ACC112 (cell line): ENCODE data around the gene WDR46.
A peak's percentile ranks its signal among the peaks of the same experiment; 100 is the strongest.
"Not testable (repeated sequence)": the region's sequence is repeated elsewhere in the genome, so short reads cannot be mapped to it uniquely, and the experiment has no call there.

Experiments used
- H2AFZ ChIP-seq: fragments of 200-600 bp; sonication (generic); one replicate; pipeline ENCODE4 v1.6.0; 2017; ENCODE audit warnings: antibody characterized with exemption, low read length; ENCODE audit not compliant: unreplicated experiment
- H3K27ac ChIP-seq: fragments of 200-600 bp; sonication (generic); 2 replicates; pipeline ENCODE4 v1.5.1; 2014; ENCODE audit warnings: low read depth, mild to moderate bottlenecking, antibody characterized with exemption, low read length, moderate library complexity
- H3K27me3 ChIP-seq: fragments of 200-600 bp; sonication (generic); 2 replicates; pipeline ENCODE4 v1.6.1; 2014; ENCODE audit warnings: mild to moderate bottlenecking, antibody characterized with exemption, low read length, moderate library complexity, mixed read lengths; ENCODE audit not compliant: insufficient read depth
- H3K36me3 ChIP-seq: fragments of 200-600 bp; sonication (generic); 2 replicates; pipeline ENCODE4 v1.6.1; 2016; ENCODE audit warnings: mild to moderate bottlenecking, antibody characterized with exemption, low read length, moderate library complexity, mixed read lengths; ENCODE audit not compliant: insufficient read depth
- H3K4me1 ChIP-seq: fragments of 200-600 bp; sonication (generic); one replicate; pipeline ENCODE4 v1.6.1; 2016; ENCODE audit warnings: low read length, mixed read lengths; ENCODE audit not compliant: insufficient read depth, unreplicated experiment, control insufficient read depth
- H3K4me3 ChIP-seq: fragments of 200-600 bp; sonication (generic); 2 replicates; pipeline ENCODE4 v1.5.1; 2014; ENCODE audit warnings: mild to moderate bottlenecking, low read depth, low read length
- H3K79me2 ChIP-seq: fragments of 200-600 bp; sonication (generic); one replicate; pipeline ENCODE4 v1.6.0; 2016; ENCODE audit warnings: low read length; ENCODE audit not compliant: control insufficient read depth, unreplicated experiment, insufficient read depth

Gene WDR46

GRCh38 chr6:33285214-33285613, 3.8 kb downstream of the WDR46 start:
- peaks cover 24% of the 10 kb centered on the region for H3K79me2 ChIP-seq
- H3K27ac ChIP-seq, H2AFZ ChIP-seq, H3K36me3 ChIP-seq, H3K4me3 ChIP-seq, H3K4me1 ChIP-seq, H3K27me3 ChIP-seq: not testable (repeated sequence)

- no peaks in the 10 kb centered on the region for H3K27me3 ChIP-seq
- peaks cover 12% of the 10 kb centered on the region for H3K4me1 ChIP-seq
- H3K36me3 ChIP-seq: peaks cover 12% of the 10 kb centered on the region; the same call in 1 of the 2 replicates
- peaks cover under 1% of the 10 kb centered on the region for H3K79me2 ChIP-seq
- no peak overlapping the region for H3K27ac ChIP-seq
- H3K4me3 ChIP-seq: no peak overlapping the region
- no peak overlapping the region for H2AFZ ChIP-seq
Measured at GRCh38 chr6:33280539-33280938, 8.5 kb downstream of the WDR46 start.

DNA sequence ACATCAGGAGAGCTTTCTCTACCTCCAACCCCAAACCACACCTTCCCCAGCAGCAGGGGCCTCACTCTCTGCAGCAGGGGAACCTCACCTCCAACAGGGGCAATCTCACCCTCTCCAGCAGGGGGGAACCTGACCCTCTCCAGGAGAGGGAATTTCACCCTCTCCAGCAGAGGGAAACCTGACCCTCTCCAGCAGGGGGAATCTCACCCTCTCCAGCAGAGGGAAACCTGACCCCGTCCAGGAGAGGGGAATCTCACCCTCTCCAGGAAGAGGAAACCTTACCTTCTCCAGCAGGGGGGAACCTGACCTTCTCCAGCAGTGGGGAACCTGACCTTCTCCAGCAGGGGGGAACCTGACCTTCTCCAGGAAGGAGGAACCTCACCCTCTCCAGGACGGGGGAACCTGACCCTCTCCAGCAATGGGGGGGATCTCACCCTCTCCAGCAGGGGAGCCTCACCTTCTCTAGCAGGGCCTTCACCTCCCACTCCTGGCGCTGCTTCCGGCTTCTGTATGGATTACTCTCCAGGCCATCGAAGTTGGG, 9.0 kb downstream of the WDR46 start:
- Histone ChIP-seq H3K4me1 (peaks cover 17% of the 10 kb centered on the region), H3K27ac (no peak overlapping the region), H3K4me3 (no peak overlapping the region), H3K36me3 (peaks cover 16% of the 10 kb centered on the region), H3K79me2 (peaks cover 6% of the 10 kb centered on the region), H2AFZ (no peak overlapping the region), H3K27me3 (no peaks in the 10 kb centered on the region)

DNA sequence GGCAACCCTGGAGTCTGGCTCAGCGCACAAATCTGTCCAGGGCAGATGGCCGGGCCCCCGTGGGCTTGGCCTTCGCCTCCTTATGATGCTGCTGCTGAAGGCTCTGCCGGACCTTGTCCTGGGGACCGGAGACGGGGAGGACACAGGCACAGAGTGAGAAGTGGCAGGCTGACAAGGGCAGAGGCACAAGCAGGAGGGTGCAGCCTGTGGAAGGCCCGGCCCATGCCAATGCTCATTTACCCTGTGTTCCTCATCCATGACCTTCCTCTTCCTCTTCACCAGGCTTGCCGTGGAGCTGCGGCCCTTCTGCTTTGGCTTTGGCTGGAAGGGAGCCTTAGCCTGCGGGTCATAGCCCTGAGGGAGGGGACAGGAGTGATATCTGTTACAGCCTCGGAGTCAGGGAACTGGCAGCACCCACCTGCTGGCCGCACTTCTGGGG, 9.8 kb downstream of the WDR46 start:
- Histone ChIP-seq H3K4me3 (no peak overlapping the region), H3K27me3 (no peaks in the 10 kb centered on the region), H3K27ac (no peak overlapping the region), H3K36me3 (peaks cover 17% of the 10 kb centered on the region), H2AFZ (no peak overlapping the region), H3K4me1 (peaks cover 25% of the 10 kb centered on the region), H3K79me2 (peaks cover 13% of the 10 kb centered on the region)

DNA sequence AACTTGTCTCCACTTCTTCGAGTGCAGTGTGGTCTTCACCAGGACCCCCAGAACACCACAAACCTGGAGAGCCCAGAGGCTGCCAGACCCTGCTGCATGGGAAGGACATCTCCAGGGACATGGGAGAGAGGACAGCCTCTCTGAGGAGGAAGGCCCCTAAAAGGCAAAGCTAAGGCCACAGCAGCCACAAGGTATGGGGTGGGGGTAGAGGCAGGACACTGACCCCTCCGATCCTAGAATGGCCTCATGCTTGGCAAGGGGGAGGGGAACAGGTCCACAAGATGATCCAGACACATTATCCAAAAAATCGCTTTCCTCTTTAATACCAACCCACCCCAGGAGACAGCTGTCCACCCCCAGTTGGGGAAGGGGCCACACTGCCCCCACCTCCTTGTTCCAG, 10.2 kb downstream of the WDR46 start:
- H3K4me1 ChIP-seq: peaks cover 30% of the 10 kb centered on the region
- H3K79me2 ChIP-seq: peaks cover 18% of the 10 kb centered on the region
- H3K36me3 ChIP-seq: peaks cover 19% of the 10 kb centered on the region
- H3K4me3 ChIP-seq: no peak overlapping the region
- no peak overlapping the region for H3K27ac ChIP-seq
- H3K27me3 ChIP-seq: no peaks in the 10 kb centered on the region
- no peak overlapping the region for H2AFZ ChIP-seq

- Histone ChIP-seq H3K4me3 (no peak overlapping the region), H3K79me2 (peaks cover 23% of the 10 kb centered on the region), H3K36me3 (peaks cover 22% of the 10 kb centered on the region), H3K4me1 (peaks cover 30% of the 10 kb centered on the region), H3K27me3 (no peaks in the 10 kb centered on the region), H2AFZ (no peak overlapping the region), H3K27ac (no peak overlapping the region)
Measured at GRCh38 chr6:33278392-33278741, 10.7 kb downstream of the WDR46 start.

DNA sequence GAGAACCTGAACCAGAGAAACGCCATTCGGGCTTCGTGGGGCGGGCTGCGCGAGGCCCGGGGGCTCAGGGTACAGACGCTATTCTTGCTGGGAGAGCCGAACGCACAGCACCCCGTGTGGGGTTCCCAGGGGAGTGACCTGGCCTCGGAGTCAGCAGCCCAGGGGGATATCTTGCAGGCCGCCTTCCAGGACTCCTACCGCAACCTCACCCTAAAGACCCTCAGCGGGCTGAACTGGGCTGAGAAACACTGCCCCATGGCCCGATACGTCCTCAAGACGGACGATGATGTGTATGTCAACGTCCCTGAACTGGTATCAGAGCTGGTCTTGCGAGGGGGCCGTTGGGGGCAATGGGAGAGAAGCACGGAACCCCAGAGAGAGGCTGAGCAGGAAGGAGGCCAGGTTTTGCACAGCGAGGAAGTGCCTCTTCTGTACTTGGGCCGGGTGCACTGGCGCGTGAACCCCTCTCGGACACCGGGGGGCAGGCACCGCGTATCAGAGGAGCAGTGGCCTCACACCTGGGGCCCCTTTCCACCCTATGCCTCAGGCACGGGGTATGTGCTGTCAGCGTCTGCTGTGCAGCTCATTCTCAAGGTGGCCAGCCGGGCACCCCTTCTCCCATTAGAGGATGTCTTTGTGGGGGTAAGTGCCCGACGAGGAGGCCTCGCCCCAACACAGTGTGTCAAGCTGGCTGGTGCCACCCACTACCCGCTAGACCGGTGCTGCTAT, 11.2 kb downstream of the WDR46 start:
- peak overlapping the region; percentile 67 for H3K4me3 ChIP-seq
- peaks cover 28% of the 10 kb centered on the region for H3K36me3 ChIP-seq
- peak overlapping the region; percentile 55; the same call in 1 of the 2 replicates for H3K27ac ChIP-seq
- H3K4me1 ChIP-seq: peaks cover 30% of the 10 kb centered on the region
- H3K27me3 ChIP-seq: no peaks in the 10 kb centered on the region
- H3K79me2 ChIP-seq: peaks cover 28% of the 10 kb centered on the region
- H2AFZ ChIP-seq: no peak overlapping the region

DNA sequence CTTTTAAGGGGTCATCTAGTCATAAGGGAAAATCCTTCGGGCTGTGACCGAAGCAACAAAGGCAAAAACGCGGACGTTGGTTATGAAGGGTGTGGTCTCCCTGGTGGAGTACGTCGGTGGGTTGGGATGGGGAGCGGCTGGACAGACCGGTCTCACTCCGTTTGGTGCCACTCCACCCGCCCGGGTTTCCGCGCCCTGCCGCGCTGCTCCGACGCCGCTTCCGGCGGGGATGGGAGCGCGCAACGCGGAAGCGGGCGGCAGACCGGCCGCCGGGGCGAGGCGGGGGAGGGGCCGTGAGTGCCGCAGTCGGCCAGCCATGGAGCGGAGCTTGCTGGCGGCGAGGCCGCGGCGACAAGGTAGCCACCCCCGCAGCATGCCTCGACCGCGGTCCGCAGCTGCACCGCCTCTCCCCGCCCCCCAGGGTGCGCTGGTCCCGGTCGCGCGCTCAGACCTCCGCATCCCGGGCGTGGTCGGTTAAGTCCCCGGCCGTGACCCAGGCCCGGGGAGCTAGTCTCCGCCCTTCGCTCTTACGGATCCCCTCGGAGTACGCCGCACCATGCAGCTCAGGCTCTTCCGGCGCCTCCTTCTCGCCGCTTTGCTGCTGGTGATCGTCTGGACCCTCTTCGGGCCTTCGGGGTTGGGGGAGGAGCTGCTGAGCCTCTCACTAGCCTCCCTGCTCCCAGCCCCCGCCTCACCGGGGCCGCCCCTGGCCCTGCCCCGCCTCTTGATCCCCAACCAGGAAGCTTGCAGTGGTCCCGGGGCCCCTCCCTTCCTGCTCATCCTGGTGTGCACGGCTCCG, 12.0 kb downstream of the WDR46 start, which contains the start of gene B3GALT4:
B3GALT4 (plus strand) TSS at position 260 of the 799 bp plus-strand sequence; CDS start at position 557, 297 bp downstream.
- Histone ChIP-seq H3K36me3 (peaks cover 33% of the 10 kb centered on the region), H3K27ac (peak within 1 kb of the TSS; percentile 55), H3K79me2 (peaks cover 36% of the 10 kb centered on the region)

GRCh38 chr6:33276581-33276863, 12.5 kb downstream of the WDR46 start:
- peaks cover 33% of the 10 kb centered on the region for H3K36me3 ChIP-seq
- peak overlapping the region; percentile 55 for H3K27ac ChIP-seq
- H3K4me1 ChIP-seq: peaks cover 30% of the 10 kb centered on the region
- H3K27me3 ChIP-seq: no peaks in the 10 kb centered on the region
- H3K4me3 ChIP-seq: peak overlapping the region; percentile 67
- no peak overlapping the region for H2AFZ ChIP-seq
- H3K79me2 ChIP-seq: peaks cover 38% of the 10 kb centered on the region

More for the DNA sequence above, 12.0 kb downstream of the WDR46 start, which contains the start of gene B3GALT4:
- Histone ChIP-seq H3K4me1 (peaks cover 30% of the 10 kb centered on the region), H3K27me3 (no peaks in the 10 kb centered on the region), H2AFZ (no peak within 1 kb of the TSS), H3K4me3 (peak within 1 kb of the TSS; percentile 67)

GRCh38 chr6:33275795-33276580, 13.1 kb downstream of the WDR46 start:
- H3K4me3 ChIP-seq: peak overlapping the region; percentile 89
- peaks cover 33% of the 10 kb centered on the region for H3K36me3 ChIP-seq
- H3K27me3 ChIP-seq, H2AFZ ChIP-seq: not testable (repeated sequence)
- H3K79me2 ChIP-seq: peaks cover 42% of the 10 kb centered on the region
- H3K27ac ChIP-seq: peak overlapping the region; percentile 55; the same call in 1 of the 2 replicates
- H3K4me1 ChIP-seq: peaks cover 30% of the 10 kb centered on the region
